ENCODE data around the gene CCDC57.
A peak's percentile ranks its signal among the peaks of the same experiment; 100 is the strongest.

The CCDC57 gene

GRCh38 chr17:82098169-82098938 lies 114.3 kb downstream of the CCDC57 start, which contains the start of gene FASN:
FASN (minus strand) TSS chr17:82098236; CDS start chr17:82096445, 1,791 bp downstream.
- DNase-seq (ENCODE audit: low read depth): peak; percentile 95
- peak; percentile 36 for TF ChIP-seq CTCF (conservative IDR thresholded peaks at IDR 0.05; ENCODE audit: low read length)
- H3K4me3 ChIP-seq (ENCODE audit: low read length): peak within 1 kb of the TSS; percentile 72

- no peak for DNase-seq (ENCODE audit: low read depth)
- H3K4me3 ChIP-seq (ENCODE audit: low read length): peak overlapping the region; percentile 72
- TF ChIP-seq CTCF (conservative IDR thresholded peaks at IDR 0.05; ENCODE audit: low read length): no peak
Observed at GRCh38 chr17:82097919-82098168, 114.8 kb downstream of the CCDC57 start.

DNA sequence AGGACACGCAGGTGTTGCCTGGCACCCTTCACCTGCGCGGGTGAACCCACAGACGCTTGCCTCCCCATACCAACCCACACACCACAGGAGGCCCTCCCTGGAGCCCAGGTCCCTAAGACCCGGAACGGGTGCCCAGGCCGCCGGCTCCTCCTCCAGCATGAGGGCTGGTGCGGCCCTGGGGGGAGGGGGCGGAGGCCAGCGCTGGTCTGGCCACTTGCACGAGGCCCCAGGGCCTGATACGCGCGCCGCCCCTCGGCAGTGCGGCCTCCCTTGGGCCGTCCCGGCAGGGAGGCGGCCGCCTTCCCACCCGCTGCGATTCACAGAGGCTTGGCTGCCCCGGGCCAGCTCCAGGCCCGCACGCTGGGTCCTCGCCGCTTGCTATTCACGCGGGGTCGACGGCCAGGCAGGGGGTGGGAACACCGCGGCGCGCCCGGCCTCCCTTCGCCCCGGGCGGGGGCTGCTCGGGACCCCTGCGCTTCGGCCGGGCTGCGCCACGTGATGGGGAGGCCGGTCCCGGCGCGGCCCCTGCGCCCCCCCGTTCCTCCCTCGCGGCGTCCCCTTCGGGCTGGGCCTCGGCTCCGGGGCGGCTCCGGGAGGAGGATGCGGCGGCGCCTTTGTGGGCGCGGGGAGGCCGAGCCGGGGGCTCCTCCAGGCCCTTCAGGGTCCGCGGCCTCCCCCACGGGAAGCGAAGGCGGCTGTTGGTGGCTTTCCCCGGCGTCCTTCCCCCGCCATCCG lies 115.3 kb downstream of the CCDC57 start:
- H3K4me3 ChIP-seq (ENCODE audit: low read length): peak overlapping the region; percentile 72
- TF ChIP-seq CTCF (conservative IDR thresholded peaks at IDR 0.05; ENCODE audit: low read length): no peak
- peak; percentile 63 for DNase-seq (ENCODE audit: low read depth)

GRCh38 chr17:82096709-82097183 lies 115.9 kb downstream of the CCDC57 start:
- DNase-seq (ENCODE audit: low read depth): no peak
- peak overlapping the region; percentile 72 for H3K4me3 ChIP-seq (ENCODE audit: low read length)
- TF ChIP-seq CTCF (conservative IDR thresholded peaks at IDR 0.05; ENCODE audit: low read length): no peak

- no peak for TF ChIP-seq CTCF (conservative IDR thresholded peaks at IDR 0.05; ENCODE audit: low read length)
Observed at GRCh38 chr17:82095777-82096708, 116.6 kb downstream of the CCDC57 start.

GRCh38 chr17:82094931-82095776 lies 117.5 kb downstream of the CCDC57 start:
- TF ChIP-seq CTCF (conservative IDR thresholded peaks at IDR 0.05; ENCODE audit: low read length): no peak
- DNase-seq (ENCODE audit: low read depth): no peak
- H3K4me3 ChIP-seq (ENCODE audit: low read length): no peak overlapping the region

More at GRCh38 chr17:82095777-82096708, 116.6 kb downstream of the CCDC57 start:
- DNase-seq (ENCODE audit: low read depth): no peak
- peak overlapping the region; percentile 72 for H3K4me3 ChIP-seq (ENCODE audit: low read length)
